Caco-2 (cell line): Measurements from ENCODE around the gene RAD51AP2. TPM values are rescaled to one million over a fixed set of nuclear protein-coding genes. Genes with fewer than 3 reads are reported as not detected.

Experiments
- BruUV-seq: library from RNA; stranded (reverse); fragments of 400-500 nt; replicated peaks from 2 replicates; lab custom pipeline; 2021; lab: Mats Ljungman, UMichigan
- CTCF ChIA-PET: fragments of 300-600 bp; sonication (Branson Sonifier 250); formaldehyde crosslinking; loops from one replicate; lab custom pipeline; 2022; ENCODE audit warnings: antibody characterized with exemption; lab: Charles Lee
- POLR2A ChIA-PET: fragments of 300-600 bp; sonication (Branson Sonifier 250); formaldehyde crosslinking; loops from one replicate; lab custom pipeline; 2022; ENCODE audit warnings: antibody characterized with exemption; lab: Charles Lee
- DNase-seq, 2 experiments: peaks; one replicate each; pipeline versions ENCODE4 v3.0.0 to v3.0.0-alpha.2; 2020 to 2022
- H3K27me3 ChIP-seq: replicated peaks from 2 replicates; pipeline ENCODE4 v1.6.0; 2011; ENCODE audit warnings: low read length; ENCODE audit not compliant: control insufficient read depth, insufficient read depth
- H3K36me3 ChIP-seq: 2 replicates; pipeline ENCODE4 v1.5.1; 2011; ENCODE audit warnings: low read length; ENCODE audit not compliant: control insufficient read depth, insufficient read depth
- H3K4me1 ChIP-seq: fragments of 250-450 bp; sonication (Bioruptor Pico); 2 replicates; pipeline ENCODE4 v1.5.1; 2020; ENCODE audit warnings: mild to moderate bottlenecking
- H3K4me3 ChIP-seq: 2 replicates; pipeline ENCODE4 v1.5.1; 2011; ENCODE audit warnings: low read depth, mild to moderate bottlenecking, control low read depth, low read length
- H3K9me3 ChIP-seq: fragments of 250-450 bp; sonication (Bioruptor Pico); 2 replicates; pipeline ENCODE4 v1.5.1; 2020; ENCODE audit warnings: mild to moderate bottlenecking, moderate library complexity
- H3K27ac Mint-ChIP-seq: one replicate; pipeline ENCODE4 v1.8.0; 2022; ENCODE audit warnings: mixed read lengths; ENCODE audit not compliant: unreplicated experiment
- H3K27me3 Mint-ChIP-seq: one replicate; pipeline ENCODE4 v1.8.0; 2022; ENCODE audit warnings: mixed read lengths; ENCODE audit not compliant: insufficient read depth, unreplicated experiment
- H3K36me3 Mint-ChIP-seq: one replicate; pipeline ENCODE4 v1.8.0; 2022; ENCODE audit warnings: mild to moderate bottlenecking, mixed read lengths; ENCODE audit not compliant: insufficient read depth, unreplicated experiment
- H3K4me1 Mint-ChIP-seq: one replicate; pipeline ENCODE4 v1.8.0; 2022; ENCODE audit warnings: low read depth, mixed read lengths; ENCODE audit not compliant: unreplicated experiment
- H3K4me3 Mint-ChIP-seq: one replicate; pipeline ENCODE4 v1.8.0; 2022; ENCODE audit warnings: mild to moderate bottlenecking, moderate library complexity, mixed read lengths; ENCODE audit not compliant: unreplicated experiment
- H3K9me3 Mint-ChIP-seq: one replicate; pipeline ENCODE4 v1.8.0; 2022; ENCODE audit warnings: mixed read lengths; ENCODE audit not compliant: unreplicated experiment
- intact Hi-C: fragments of 100-400 bp; cut with micrococcal nuclease; formaldehyde crosslinking; loops from one replicate; pipeline ENCODE4 v1.10.0; 2022; ENCODE audit not compliant: unreplicated experiment
- total RNA-seq: library from RNA; stranded (reverse); gene quantifications from 2 replicates; pipeline ENCODE4 v1.2.3, GENCODE V29; 2022
- TF ChIP-seq, protein P1 (sequence below), 2 experiments: fragments of 200-600 bp in 1 of 2; IDR thresholded peaks; 1 replicate in 1 of 2; 2 replicates in 1 of 2; pipeline versions ENCODE4 v1.5.1 to v1.8.0; 2011 to 2022; ENCODE audit warnings: antibody characterized with exemption in 1 of 2, control low read depth in 1 of 2, inconsistent platforms in 1 of 2, low read depth in 1 of 2, low read length in 1 of 2, mild to moderate bottlenecking in 1 of 2, moderate library complexity in 1 of 2; ENCODE audit not compliant: insufficient read depth in 1 of 2, severe bottlenecking in 1 of 2, unreplicated experiment in 1 of 2

Gene RAD51AP2
- total RNA-seq, 1 experiment from 2014 or later, result not detected

DNA sequence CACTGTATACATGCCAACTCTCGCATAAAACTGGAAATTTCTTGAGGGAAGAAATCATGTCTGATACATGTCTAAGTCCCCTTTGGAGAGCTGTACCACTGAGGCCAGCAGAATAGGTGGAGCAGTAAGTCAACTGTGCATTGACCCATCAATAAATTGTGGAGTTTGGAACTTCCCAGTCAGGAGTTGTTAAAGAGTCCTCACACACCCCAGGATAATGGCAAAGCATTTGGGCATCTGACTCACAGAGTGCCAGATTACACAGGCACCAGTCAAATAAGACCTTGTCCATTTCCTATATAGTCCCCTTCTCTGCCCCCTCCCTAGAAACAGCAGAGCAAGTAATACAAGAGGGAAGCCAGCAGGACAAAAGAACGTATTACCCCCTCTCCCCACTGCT, 32.7 kb upstream of the RAD51AP2 start:
- Histone ChIP-seq H3K4me3 (no peak overlapping the region), H3K9me3 (no peaks in the 10 kb centered on the region), H3K4me1 (peaks cover 1% of the 10 kb centered on the region; the same call in 1 of the 2 replicates), H3K27me3 (no peaks in the 10 kb centered on the region), H3K36me3 (no peaks in the 10 kb centered on the region)
- Mint-ChIP-seq H3K36me3 (no peaks in the 10 kb centered on the region), H3K9me3 (no peaks in the 10 kb centered on the region), H3K4me1 (peaks cover 10% of the 10 kb centered on the region), H3K4me3 (no peak overlapping the region), H3K27me3 (peaks cover 2% of the 10 kb centered on the region), H3K27ac (no peak overlapping the region)
- TF ChIP-seq, protein P1, sequence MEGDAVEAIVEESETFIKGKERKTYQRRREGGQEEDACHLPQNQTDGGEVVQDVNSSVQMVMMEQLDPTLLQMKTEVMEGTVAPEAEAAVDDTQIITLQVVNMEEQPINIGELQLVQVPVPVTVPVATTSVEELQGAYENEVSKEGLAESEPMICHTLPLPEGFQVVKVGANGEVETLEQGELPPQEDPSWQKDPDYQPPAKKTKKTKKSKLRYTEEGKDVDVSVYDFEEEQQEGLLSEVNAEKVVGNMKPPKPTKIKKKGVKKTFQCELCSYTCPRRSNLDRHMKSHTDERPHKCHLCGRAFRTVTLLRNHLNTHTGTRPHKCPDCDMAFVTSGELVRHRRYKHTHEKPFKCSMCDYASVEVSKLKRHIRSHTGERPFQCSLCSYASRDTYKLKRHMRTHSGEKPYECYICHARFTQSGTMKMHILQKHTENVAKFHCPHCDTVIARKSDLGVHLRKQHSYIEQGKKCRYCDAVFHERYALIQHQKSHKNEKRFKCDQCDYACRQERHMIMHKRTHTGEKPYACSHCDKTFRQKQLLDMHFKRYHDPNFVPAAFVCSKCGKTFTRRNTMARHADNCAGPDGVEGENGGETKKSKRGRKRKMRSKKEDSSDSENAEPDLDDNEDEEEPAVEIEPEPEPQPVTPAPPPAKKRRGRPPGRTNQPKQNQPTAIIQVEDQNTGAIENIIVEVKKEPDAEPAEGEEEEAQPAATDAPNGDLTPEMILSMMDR (IDR thresholded peaks at IDR 0.05; ENCODE audit: insufficient read depth in 1 of 2, low read depth in 1 of 2, low read length in 1 of 2, severe bottlenecking in 1 of 2, unreplicated experiment in 1 of 2), result no peak
- ChIA-PET CTCF (no interaction called here), POLR2A (no interaction called here)
- intact Hi-C loops, result no loop called here
- no TSS peak for BruUV-seq
- DNase-seq, result no peak

DNA sequence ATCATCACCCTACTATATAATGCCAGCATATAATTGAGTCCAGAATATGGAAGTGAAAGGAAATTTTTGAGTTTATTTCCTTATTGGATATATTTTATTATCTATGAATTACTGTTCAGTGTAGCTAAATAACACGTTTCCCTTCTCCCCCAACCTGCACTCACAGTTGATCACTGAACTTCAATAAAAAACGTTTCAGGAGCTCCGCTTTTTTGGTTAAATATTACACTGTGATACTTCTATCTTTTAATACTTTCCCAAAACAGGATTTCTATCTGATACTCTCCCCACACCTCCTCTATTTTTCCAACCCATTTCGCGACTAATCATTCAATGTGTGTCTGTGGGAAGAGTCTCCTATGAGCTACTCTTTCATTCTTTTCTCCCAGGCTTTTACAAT, 29.5 kb upstream of the RAD51AP2 start:
- Histone ChIP-seq H3K4me3 (no peak overlapping the region), H3K36me3 (no peaks in the 10 kb centered on the region), H3K4me1 (peaks cover 18% of the 10 kb centered on the region), H3K9me3 (no peaks in the 10 kb centered on the region), H3K27me3 (no peaks in the 10 kb centered on the region; the same call in 1 of the 2 replicates)
- TF ChIP-seq, protein P1 (IDR thresholded peaks at IDR 0.05; ENCODE audit: insufficient read depth in 1 of 2, low read depth in 1 of 2, low read length in 1 of 2, severe bottlenecking in 1 of 2, unreplicated experiment in 1 of 2), result no peak
- H3K9me3 Mint-ChIP-seq, result no peaks in the 10 kb centered on the region
- no peak overlapping the region for H3K27ac Mint-ChIP-seq
- BruUV-seq, result no TSS peak
- H3K27me3 Mint-ChIP-seq, result peaks cover 8% of the 10 kb centered on the region
- POLR2A ChIA-PET, result no interaction called here
- H3K36me3 Mint-ChIP-seq, result no peaks in the 10 kb centered on the region
- no peak for DNase-seq
- H3K4me1 Mint-ChIP-seq, result peaks cover 14% of the 10 kb centered on the region
- CTCF ChIA-PET, result no interaction called here
- H3K4me3 Mint-ChIP-seq, result no peak overlapping the region
- intact Hi-C loops, result no loop called here

DNA sequence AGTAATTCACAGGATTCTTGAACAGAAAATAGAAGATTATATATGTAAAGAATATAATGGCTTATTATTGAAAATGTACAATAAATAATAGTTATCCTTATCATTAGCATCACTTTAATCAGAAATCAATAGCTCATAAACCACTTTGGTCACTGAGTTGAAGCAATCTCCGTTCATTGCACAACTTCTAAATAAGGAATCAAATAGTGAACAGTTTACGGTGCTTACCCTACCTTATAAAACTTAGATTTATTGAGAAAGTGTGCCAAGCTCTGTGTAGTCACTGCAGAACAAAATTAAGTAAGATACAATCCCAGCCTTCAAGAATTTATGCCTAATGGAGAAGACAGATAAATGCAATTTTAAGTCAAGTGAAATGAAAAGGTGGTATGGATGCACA, 29.0 kb upstream of the RAD51AP2 start:
- H3K4me1 Mint-ChIP-seq, result peaks cover 14% of the 10 kb centered on the region

More for the DNA sequence above, 29.0 kb upstream of the RAD51AP2 start:
- H3K4me1 ChIP-seq, result peaks cover 18% of the 10 kb centered on the region
- Mint-ChIP-seq H3K27ac (no peak overlapping the region), H3K36me3 (no peaks in the 10 kb centered on the region), H3K9me3 (no peaks in the 10 kb centered on the region), H3K27me3 (peaks cover 8% of the 10 kb centered on the region), H3K4me3 (no peak overlapping the region)
- BruUV-seq, result no TSS peak
- no peaks in the 10 kb centered on the region for H3K9me3 ChIP-seq
- H3K4me3 ChIP-seq, result no peak overlapping the region
- POLR2A ChIA-PET, result no interaction called here
- H3K36me3 ChIP-seq, result no peaks in the 10 kb centered on the region
- no peak for DNase-seq
- no peaks in the 10 kb centered on the region; the same call in 1 of the 2 replicates for H3K27me3 ChIP-seq
- CTCF ChIA-PET, result no interaction called here
- TF ChIP-seq, protein P1 (IDR thresholded peaks at IDR 0.05; ENCODE audit: insufficient read depth in 1 of 2, low read depth in 1 of 2, low read length in 1 of 2, severe bottlenecking in 1 of 2, unreplicated experiment in 1 of 2), result no peak
- intact Hi-C loops, result no loop called here
